SJCRH30 (cell line): ENCODE data around the gene TEX48. TPM values are rescaled to one million over a fixed set of nuclear protein-coding genes. Genes with fewer than 3 reads are reported as not detected.

Experiments
- DNase-seq, 2 experiments: peaks; one replicate each; pipeline ENCODE4 v3.0.0-alpha.2; 2015 to 2020
- H3K27ac ChIP-seq: fragments of 250-450 bp; sonication (Bioruptor Pico); 2 replicates; pipeline ENCODE4 v1.5.1; 2020; ENCODE audit warnings: mild to moderate bottlenecking, moderate library complexity
- H3K27me3 ChIP-seq: fragments of 250-450 bp; sonication (Bioruptor Pico); 2 replicates; pipeline ENCODE4 v1.5.1; 2020; ENCODE audit warnings: mild to moderate bottlenecking, moderate library complexity
- H3K36me3 ChIP-seq: fragments of 250-450 bp; sonication (Bioruptor Pico); 2 replicates; pipeline ENCODE4 v1.5.1; 2020; ENCODE audit warnings: mild to moderate bottlenecking, moderate library complexity
- H3K4me1 ChIP-seq: fragments of 250-450 bp; sonication (Bioruptor Pico); 2 replicates; pipeline ENCODE4 v1.5.1; 2020; ENCODE audit warnings: mild to moderate bottlenecking, moderate library complexity
- H3K4me3 ChIP-seq: fragments of 250-450 bp; sonication (Bioruptor Pico); 2 replicates; pipeline ENCODE4 v1.5.1; 2020; ENCODE audit warnings: mild to moderate bottlenecking, moderate library complexity
- H3K9me3 ChIP-seq: fragments of 250-450 bp; sonication (Bioruptor Pico); replicated peaks from 2 replicates; pipeline ENCODE4 v1.5.1; 2020; ENCODE audit warnings: mild to moderate bottlenecking, moderate library complexity
- total RNA-seq: library from RNA; depleted of rRNA; stranded (reverse); fragments of >200 nt; shearing (Covaris generic); gene quantifications from 2 replicates; pipeline ENCODE4 v1.2.3, GENCODE V29; 2014; rRNA removed

TEX48 gene, protein sequence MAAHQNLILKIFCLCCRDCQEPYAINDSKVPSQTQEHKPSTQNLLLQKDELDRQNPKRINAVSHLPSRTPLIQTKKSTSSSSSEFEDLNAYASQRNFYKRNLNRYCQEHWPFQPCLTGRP
- not detected in 2 replicates for total RNA-seq

- no peaks in the 10 kb centered on the region; the same call in 1 of the 2 replicates for H3K27me3 ChIP-seq
- DNase-seq = peak; percentile 74 to 90
- no peaks in the 10 kb centered on the region for H3K9me3 ChIP-seq
Observed at GRCh38 chr9:114681594-114682332, at the start of gene TEX48. TSS of gene TEX48 (minus strand) at chr9:114682192. CDS start at chr9:114671723, 10,469 bp downstream.

GRCh38 chr9:114731701-114732100 lies 49.7 kb upstream of the TEX48 start:
- Histone ChIP-seq H3K27me3 (no peaks in the 10 kb centered on the region; the same call in 1 of the 2 replicates), H3K9me3 (0 out of 2 replicates have a peak, but pooled peaks cover 3% of the 10 kb centered on the region), H3K4me1 (no peaks in the 10 kb centered on the region), H3K36me3 (no peaks in the 10 kb centered on the region), H3K27ac (no peak overlapping the region), H3K4me3 (no peak overlapping the region)
- DNase-seq = no peak

More at GRCh38 chr9:114681594-114682332, at the start of gene TEX48:
- peaks cover 19% of the 10 kb centered on the region for H3K4me1 ChIP-seq
- H3K4me3 ChIP-seq = no peak within 1 kb of the TSS
- H3K27ac ChIP-seq = no peak within 1 kb of the TSS
- no peaks in the 10 kb centered on the region for H3K36me3 ChIP-seq

GRCh38 chr9:114729706-114730105 lies 47.7 kb upstream of the TEX48 start:
- no peak for DNase-seq
- no peaks in the 10 kb centered on the region for H3K36me3 ChIP-seq
- 0 out of 2 replicates have a peak, but pooled peaks cover 3% of the 10 kb centered on the region for H3K9me3 ChIP-seq
- H3K27me3 ChIP-seq = no peaks in the 10 kb centered on the region
- no peak overlapping the region for H3K4me3 ChIP-seq
- no peak overlapping the region for H3K27ac ChIP-seq
- H3K4me1 ChIP-seq = no peaks in the 10 kb centered on the region

DNA sequence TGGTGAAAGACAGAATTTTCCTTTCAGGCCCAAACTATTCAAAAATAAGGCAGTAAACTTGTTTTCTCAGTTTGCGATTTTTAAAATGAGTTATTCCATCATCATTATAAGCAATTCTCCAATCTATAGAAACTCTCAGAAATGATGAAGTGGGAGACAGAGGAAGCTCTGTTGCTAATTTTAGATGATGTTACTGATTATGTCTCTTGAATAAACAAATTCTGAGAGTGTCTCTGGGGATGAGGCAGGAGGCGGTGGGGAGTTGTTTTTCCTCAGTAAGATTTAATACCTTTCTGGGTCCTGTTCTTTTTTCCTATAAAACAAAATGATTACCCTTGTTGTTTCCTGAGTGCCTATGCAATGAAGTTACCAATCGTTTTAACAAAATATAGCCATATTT lies 43.9 kb upstream of the TEX48 start:
- 0 out of 2 replicates have a peak, but pooled peaks cover 3% of the 10 kb centered on the region for H3K9me3 ChIP-seq
- no peaks in the 10 kb centered on the region for H3K4me1 ChIP-seq
- DNase-seq = no peak
- H3K4me3 ChIP-seq = no peak overlapping the region
- H3K36me3 ChIP-seq = no peaks in the 10 kb centered on the region
- no peaks in the 10 kb centered on the region for H3K27me3 ChIP-seq
- no peak overlapping the region for H3K27ac ChIP-seq

- H3K9me3 ChIP-seq = 0 out of 2 replicates have a peak, but pooled peaks cover 3% of the 10 kb centered on the region
- DNase-seq = no peak
- no peak overlapping the region for H3K4me3 ChIP-seq
- no peak overlapping the region for H3K27ac ChIP-seq
- H3K36me3 ChIP-seq = no peaks in the 10 kb centered on the region
- H3K4me1 ChIP-seq = no peaks in the 10 kb centered on the region
- no peaks in the 10 kb centered on the region for H3K27me3 ChIP-seq
Observed at GRCh38 chr9:114724744-114725143, 42.8 kb upstream of the TEX48 start.

DNA sequence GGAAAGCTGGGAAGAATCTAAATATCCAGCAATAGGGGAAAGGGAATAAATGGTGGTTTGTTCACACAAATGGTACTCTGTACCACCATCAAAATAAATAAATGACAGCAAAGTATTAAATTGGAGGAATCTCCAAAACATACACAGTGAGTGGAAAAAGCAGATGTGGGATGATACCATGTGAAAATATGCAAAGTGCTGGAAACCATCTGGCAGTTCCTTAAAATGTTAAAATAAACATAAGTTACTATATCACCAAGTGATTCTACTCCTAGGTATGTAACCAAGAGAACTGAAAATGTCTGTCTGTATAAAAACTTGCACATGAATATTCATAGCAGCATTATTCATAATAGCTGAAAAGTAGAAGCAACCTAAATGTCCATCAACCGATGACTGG lies 41.9 kb upstream of the TEX48 start:
- H3K36me3 ChIP-seq = no peaks in the 10 kb centered on the region
- no peaks in the 10 kb centered on the region for H3K4me1 ChIP-seq
- DNase-seq = no peak
- H3K4me3 ChIP-seq = no peak overlapping the region
- H3K9me3 ChIP-seq = 0 out of 2 replicates have a peak, but pooled peaks cover 3% of the 10 kb centered on the region
- H3K27ac ChIP-seq = no peak overlapping the region
- H3K27me3 ChIP-seq = no peaks in the 10 kb centered on the region

GRCh38 chr9:114722937-114723620 lies 41.1 kb upstream of the TEX48 start:
- Histone ChIP-seq H3K4me1 (no peaks in the 10 kb centered on the region), H3K27ac (no peak overlapping the region), H3K9me3 (no peaks in the 10 kb centered on the region), H3K4me3 (no peak overlapping the region), H3K27me3 (peaks cover under 1% of the 10 kb centered on the region; the same call in 1 of the 2 replicates), H3K36me3 (no peaks in the 10 kb centered on the region)
- no peak for DNase-seq

- H3K27me3 ChIP-seq = peaks cover 3% of the 10 kb centered on the region; the same call in 1 of the 2 replicates
- no peaks in the 10 kb centered on the region for H3K36me3 ChIP-seq
- no peak overlapping the region for H3K27ac ChIP-seq
- DNase-seq = no peak
- H3K4me3 ChIP-seq = no peak overlapping the region
- no peaks in the 10 kb centered on the region for H3K4me1 ChIP-seq
- no peaks in the 10 kb centered on the region for H3K9me3 ChIP-seq
Observed at GRCh38 chr9:114722081-114722621, 40.2 kb upstream of the TEX48 start.

- H3K36me3 ChIP-seq = no peaks in the 10 kb centered on the region
- H3K27me3 ChIP-seq = peaks cover 3% of the 10 kb centered on the region; the same call in 1 of the 2 replicates
- no peaks in the 10 kb centered on the region for H3K4me1 ChIP-seq
- H3K9me3 ChIP-seq = no peaks in the 10 kb centered on the region
- no peak overlapping the region for H3K4me3 ChIP-seq
- no peak for DNase-seq
- no peak overlapping the region for H3K27ac ChIP-seq
Observed at GRCh38 chr9:114721491-114722079, 39.6 kb upstream of the TEX48 start.

- Histone ChIP-seq H3K27me3 (peaks cover 3% of the 10 kb centered on the region; the same call in 1 of the 2 replicates), H3K4me3 (no peak overlapping the region), H3K4me1 (no peaks in the 10 kb centered on the region), H3K9me3 (no peaks in the 10 kb centered on the region), H3K36me3 (no peaks in the 10 kb centered on the region), H3K27ac (no peak overlapping the region)
- DNase-seq = peak; percentile 39 to 44
Observed at GRCh38 chr9:114720086-114720676, 38.2 kb upstream of the TEX48 start.

- Histone ChIP-seq H3K9me3 (no peaks in the 10 kb centered on the region), H3K27ac (no peak overlapping the region), H3K27me3 (peaks cover 3% of the 10 kb centered on the region; the same call in 1 of the 2 replicates), H3K4me3 (no peak overlapping the region), H3K4me1 (no peaks in the 10 kb centered on the region), H3K36me3 (no peaks in the 10 kb centered on the region)
- DNase-seq = no peak
Observed at GRCh38 chr9:114719290-114719689, 37.3 kb upstream of the TEX48 start.

- no peak overlapping the region for H3K27ac ChIP-seq
- no peak overlapping the region for H3K4me3 ChIP-seq
- H3K4me1 ChIP-seq = no peaks in the 10 kb centered on the region
- no peaks in the 10 kb centered on the region for H3K9me3 ChIP-seq
- DNase-seq = no peak
- peaks cover 3% of the 10 kb centered on the region; the same call in 1 of the 2 replicates for H3K27me3 ChIP-seq
- no peaks in the 10 kb centered on the region for H3K36me3 ChIP-seq
Observed at GRCh38 chr9:114718801-114719221, 36.8 kb upstream of the TEX48 start.

- DNase-seq = no peak
- Histone ChIP-seq H3K4me3 (no peak overlapping the region), H3K27ac (no peak overlapping the region), H3K9me3 (no peaks in the 10 kb centered on the region), H3K36me3 (no peaks in the 10 kb centered on the region), H3K4me1 (no peaks in the 10 kb centered on the region), H3K27me3 (peaks cover 3% of the 10 kb centered on the region; the same call in 1 of the 2 replicates)
Observed at GRCh38 chr9:114717908-114718486, 36.0 kb upstream of the TEX48 start.

- H3K4me3 ChIP-seq = no peak overlapping the region
- H3K9me3 ChIP-seq = no peaks in the 10 kb centered on the region
- no peaks in the 10 kb centered on the region for H3K36me3 ChIP-seq
- no peak for DNase-seq
- no peaks in the 10 kb centered on the region for H3K4me1 ChIP-seq
- no peak overlapping the region for H3K27ac ChIP-seq
- H3K27me3 ChIP-seq = 0 out of 2 replicates have a peak, but pooled peaks cover 3% of the 10 kb centered on the region
Observed at GRCh38 chr9:114709636-114710035, 27.6 kb upstream of the TEX48 start.
